GM06990 (cell line): Measurements from ENCODE around the gene DUSP8.
"Not testable (repeated sequence)": the region's sequence is repeated elsewhere in the genome, so short reads cannot be mapped to it uniquely, and the experiment has no call there.

ENCODE experiments used
- DNase-seq: peaks from one replicate; pipeline ENCODE4 v3.0.0-alpha.2; 2011; ENCODE audit not compliant: insufficient read length; ENCODE audit errors: extremely low read depth
- H3K27me3 ChIP-seq: replicated peaks from 2 replicates; pipeline ENCODE4 v1.6.0; 2011; ENCODE audit warnings: low read length; ENCODE audit not compliant: control insufficient read depth, insufficient read depth
- H3K36me3 ChIP-seq: 2 replicates; pipeline ENCODE4 v1.5.1; 2011; ENCODE audit warnings: low read length; ENCODE audit not compliant: control insufficient read depth, insufficient read depth
- H3K4me3 ChIP-seq: replicated peaks from 2 replicates; pipeline ENCODE4 v1.5.1; 2011; ENCODE audit warnings: low read depth, mild to moderate bottlenecking, control low read depth, low read length
- TF ChIP-seq, protein P1 (sequence below): IDR thresholded peaks from 2 replicates; pipeline ENCODE4 v1.5.1; 2011; ENCODE audit warnings: low read length, control low read depth, mild to moderate bottlenecking, inconsistent platforms; ENCODE audit not compliant: insufficient read depth, poor library complexity, severe bottlenecking

The DUSP8 gene

DNA sequence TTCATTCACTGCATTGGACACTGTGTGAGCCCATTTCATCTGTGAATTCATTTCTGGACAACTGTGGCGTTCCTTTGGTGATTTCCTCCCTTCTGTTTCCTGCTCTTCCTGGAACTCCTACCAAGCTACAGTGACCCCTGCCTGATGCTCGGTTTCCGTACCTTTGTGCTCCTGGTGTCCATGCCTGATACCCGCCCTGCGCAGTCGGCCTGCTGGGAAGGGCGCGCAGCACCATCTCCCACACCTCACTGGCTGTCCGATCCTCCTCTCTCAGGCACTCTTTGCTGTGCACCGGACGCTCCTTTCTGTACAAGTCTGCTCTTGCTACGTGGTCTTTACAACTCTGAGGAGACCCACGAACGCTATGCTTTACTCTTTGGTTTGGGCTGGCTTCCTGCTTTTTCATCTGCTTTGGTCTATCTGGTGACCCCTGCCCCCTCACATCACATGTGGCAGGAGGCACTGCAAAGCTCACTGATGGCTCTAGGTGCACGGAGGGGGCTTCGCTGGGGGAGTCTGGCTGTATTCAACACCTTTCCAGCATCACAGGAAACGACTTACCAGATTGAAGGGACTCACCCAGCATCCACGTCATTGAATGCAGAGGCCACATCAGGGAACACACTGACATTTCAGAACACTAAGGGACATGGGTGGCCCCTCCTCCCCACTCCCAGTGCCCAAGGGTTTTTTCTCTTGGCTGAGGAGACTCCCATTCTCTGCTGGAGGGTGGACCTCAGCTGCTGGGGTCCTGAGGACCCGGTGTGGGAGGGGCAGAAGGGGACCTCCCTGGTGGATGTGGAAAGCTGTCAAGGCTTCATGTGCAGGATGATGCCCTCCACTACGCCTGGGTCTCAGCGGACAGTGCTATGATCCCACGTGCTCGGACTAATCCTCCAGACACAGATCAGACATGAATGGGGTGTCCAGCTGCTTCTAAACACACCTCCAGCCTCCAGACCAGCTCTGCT lies 58.5 kb downstream of the DUSP8 start:
- no peaks in the 10 kb centered on the region for H3K36me3 ChIP-seq
- TF ChIP-seq, protein P1, sequence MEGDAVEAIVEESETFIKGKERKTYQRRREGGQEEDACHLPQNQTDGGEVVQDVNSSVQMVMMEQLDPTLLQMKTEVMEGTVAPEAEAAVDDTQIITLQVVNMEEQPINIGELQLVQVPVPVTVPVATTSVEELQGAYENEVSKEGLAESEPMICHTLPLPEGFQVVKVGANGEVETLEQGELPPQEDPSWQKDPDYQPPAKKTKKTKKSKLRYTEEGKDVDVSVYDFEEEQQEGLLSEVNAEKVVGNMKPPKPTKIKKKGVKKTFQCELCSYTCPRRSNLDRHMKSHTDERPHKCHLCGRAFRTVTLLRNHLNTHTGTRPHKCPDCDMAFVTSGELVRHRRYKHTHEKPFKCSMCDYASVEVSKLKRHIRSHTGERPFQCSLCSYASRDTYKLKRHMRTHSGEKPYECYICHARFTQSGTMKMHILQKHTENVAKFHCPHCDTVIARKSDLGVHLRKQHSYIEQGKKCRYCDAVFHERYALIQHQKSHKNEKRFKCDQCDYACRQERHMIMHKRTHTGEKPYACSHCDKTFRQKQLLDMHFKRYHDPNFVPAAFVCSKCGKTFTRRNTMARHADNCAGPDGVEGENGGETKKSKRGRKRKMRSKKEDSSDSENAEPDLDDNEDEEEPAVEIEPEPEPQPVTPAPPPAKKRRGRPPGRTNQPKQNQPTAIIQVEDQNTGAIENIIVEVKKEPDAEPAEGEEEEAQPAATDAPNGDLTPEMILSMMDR = no peak
- H3K4me3 ChIP-seq = no peak overlapping the region
- H3K27me3 ChIP-seq = no peaks in the 10 kb centered on the region
- DNase-seq = no peak

DNA sequence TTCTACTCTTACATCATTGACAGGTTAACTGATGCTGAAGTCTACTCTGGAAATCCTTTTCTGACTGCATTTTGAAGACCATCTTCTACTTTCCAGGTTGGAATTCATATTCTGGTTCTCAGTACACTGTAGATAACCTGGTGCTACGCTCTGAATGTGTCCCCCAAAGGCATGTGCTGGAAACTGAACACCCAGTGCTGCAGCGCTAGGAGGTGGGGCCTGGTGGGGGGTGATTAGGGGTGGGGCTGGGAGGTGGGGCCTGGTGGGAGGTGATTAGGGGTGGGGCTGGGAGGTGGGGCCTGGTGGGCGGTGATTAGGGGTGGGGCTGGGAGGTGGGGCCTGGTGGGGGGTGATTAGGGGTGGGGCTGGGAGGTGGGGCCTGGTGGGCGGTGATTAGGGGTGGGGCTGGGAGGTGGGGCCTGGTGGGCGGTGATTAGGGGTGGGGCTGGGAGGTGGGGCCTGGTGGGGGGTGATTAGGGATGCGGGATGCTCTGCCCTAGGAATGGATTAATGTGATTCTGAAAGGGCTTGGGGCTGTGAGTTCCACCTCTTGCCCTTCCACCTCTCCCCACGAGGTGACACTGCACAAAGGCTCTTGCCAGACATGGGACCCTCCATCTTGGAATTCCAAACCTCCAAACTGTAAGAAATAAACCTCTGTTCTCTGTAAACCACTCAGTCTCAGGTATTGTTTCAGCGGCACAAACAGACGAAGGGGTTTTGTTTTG lies 59.4 kb downstream of the DUSP8 start:
- H3K36me3 ChIP-seq, H3K27me3 ChIP-seq, DNase-seq, H3K4me3 ChIP-seq: not testable (repeated sequence)

DNA sequence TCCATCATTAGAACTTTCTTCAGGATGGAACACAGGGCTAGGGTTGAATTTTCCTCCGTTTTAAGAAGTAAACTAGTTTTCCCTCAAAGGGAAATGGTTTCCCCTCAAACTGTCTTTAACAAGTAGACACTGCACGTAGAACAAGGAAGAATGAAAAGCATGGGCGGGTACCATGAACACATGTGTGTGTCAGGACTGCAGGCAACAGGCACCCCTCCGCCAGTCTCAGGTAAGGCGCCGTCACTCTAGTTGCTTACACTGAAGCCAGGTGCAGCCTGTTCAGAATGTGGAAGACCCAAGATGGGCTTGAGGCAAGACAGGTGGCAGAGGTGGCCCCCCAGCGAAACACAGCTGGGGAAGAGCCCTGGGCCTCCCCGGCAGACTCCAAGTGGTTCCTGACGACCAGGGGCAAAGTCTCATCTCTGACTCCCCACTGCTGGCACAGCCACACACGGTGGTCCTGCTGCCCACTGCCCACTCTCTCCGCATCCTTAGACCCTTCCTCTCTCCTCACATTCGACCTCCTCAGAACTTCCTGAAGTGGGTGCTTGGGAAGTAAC lies 60.1 kb downstream of the DUSP8 start:
- TF ChIP-seq, protein P1 = no peak
- DNase-seq = no peak

DNA sequence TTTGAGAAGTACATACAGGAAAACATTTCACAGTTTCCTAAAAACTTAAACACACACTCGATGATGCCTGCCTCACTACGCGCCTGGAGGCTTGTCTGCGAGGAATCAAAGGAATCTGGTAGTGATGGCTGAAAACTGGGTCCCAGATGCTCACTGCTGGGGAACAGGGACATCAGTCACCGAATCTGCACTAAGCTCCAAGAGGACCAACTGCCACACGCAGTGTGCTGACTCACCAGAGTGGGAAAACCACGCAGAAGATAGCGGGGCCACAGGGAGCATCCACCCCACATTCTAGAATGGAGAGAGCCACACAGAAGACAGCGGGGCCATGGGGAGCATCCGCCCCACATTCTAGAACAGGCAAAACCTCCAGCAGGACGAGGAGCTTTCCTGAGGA lies 61.1 kb downstream of the DUSP8 start:
- H3K36me3 ChIP-seq = no peaks in the 10 kb centered on the region
- no peak for DNase-seq
- no peaks in the 10 kb centered on the region for H3K27me3 ChIP-seq
- TF ChIP-seq, protein P1 = no peak
- H3K4me3 ChIP-seq = no peak overlapping the region

More for the DNA sequence above, 60.1 kb downstream of the DUSP8 start:
- Histone ChIP-seq H3K36me3 (no peaks in the 10 kb centered on the region), H3K4me3 (no peak overlapping the region), H3K27me3 (no peaks in the 10 kb centered on the region)

DNA sequence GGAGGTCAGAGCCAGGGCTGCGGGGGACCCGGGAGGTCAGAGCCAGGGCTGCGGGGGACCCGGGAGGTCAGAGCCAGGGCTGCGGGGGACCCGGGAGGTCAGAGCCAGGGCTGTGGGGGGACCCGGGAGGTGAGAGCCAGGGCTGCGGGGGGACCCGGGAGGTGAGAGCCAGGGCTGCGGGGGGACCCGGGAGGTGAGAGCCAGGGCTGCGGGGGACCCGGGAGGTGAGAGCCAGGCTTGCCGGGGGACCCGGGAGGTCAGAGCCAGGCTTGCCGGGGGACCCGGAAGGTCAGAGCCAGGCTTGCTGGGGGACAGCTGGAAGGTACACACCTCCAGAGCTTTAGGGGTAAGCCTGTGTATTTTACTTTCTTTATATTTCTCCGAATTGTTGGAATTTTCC lies 61.7 kb downstream of the DUSP8 start:
- not testable (repeated sequence) for H3K27me3 ChIP-seq, H3K4me3 ChIP-seq, H3K36me3 ChIP-seq, DNase-seq

DNA sequence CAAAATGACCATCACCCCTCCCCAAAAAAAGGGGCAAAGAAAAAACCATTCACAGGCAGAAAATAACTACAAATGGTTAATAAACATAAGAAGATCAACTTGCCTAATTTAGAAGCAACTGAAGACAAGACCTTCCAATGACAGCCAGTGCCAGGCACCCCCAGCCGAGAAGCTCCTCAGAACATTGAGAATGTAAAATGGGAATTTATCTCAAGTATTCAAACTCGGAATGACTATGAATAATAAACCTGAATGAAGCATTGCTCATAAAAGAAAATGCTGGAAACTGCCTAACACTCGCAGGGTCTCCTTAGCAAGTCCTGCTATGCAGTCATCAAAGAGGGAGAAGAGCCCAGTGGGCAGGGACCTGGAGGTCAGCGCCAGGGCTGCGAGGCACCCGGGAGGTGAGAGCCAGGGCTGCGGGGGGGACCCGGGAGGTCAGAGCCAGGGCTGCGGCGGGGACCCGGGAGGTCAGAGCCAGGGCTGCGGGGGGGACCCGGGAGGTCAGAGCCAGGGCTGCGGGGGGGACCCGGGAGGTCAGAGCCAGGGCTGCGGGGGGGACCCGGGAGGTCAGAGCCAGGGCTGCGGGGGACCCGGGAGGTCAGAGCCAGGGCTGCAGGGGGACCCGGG lies 62.3 kb downstream of the DUSP8 start:
- TF ChIP-seq, protein P1 = no peak
- H3K36me3 ChIP-seq = no peaks in the 10 kb centered on the region
- H3K27me3 ChIP-seq = no peaks in the 10 kb centered on the region
- DNase-seq = no peak
- no peak overlapping the region for H3K4me3 ChIP-seq
